ENCODE results near the gene PAPPA.

- TF ChIP-seq CTCF (IDR thresholded peaks at IDR 0.05) (no peak), POLR2AphosphoS5 (IDR thresholded peaks at IDR 0.05) (no peak)
Observed at GRCh38 chr9:116333254-116333653, 179.7 kb downstream of the PAPPA start.

All from suprapubic skin (tissue), 3 donors.